B cell (primary cell): Measurements from ENCODE around the gene HOTAIR. TPM values are rescaled to one million over a fixed set of nuclear protein-coding genes. Genes with fewer than 3 reads are reported as not detected.

Experiments used
- ATAC-seq: fragments of 200-7000 bp; cut with Tn5 transposase; one replicate; pipeline ENCODE4 v1.10.0; 2021; ENCODE audit warnings: low read depth, mild to moderate bottlenecking, moderate number of reproducible peaks, moderate library complexity
- CTCF ChIA-PET: fragments of 350-600 bp; sonication (Branson Sonifier 250); formaldehyde crosslinking; loops from one replicate; lab custom pipeline; 2021; ENCODE audit warnings: antibody characterized with exemption, inconsistent platforms; lab: Charles Lee
- POLR2A ChIA-PET: fragments of 350-600 bp; sonication (Branson Sonifier 250); formaldehyde crosslinking; loops from one replicate; lab custom pipeline; 2021; ENCODE audit warnings: antibody characterized with exemption; lab: Charles Lee
- DNase-seq: peaks from one replicate; pipeline ENCODE4 v3.0.0; 2013
- H2AFZ ChIP-seq: 2 replicates; pipeline ENCODE4 v1.6.1; 2012; ENCODE audit warnings: mild to moderate bottlenecking, low read depth, low read length; ENCODE audit not compliant: insufficient read depth, poor library complexity, severe bottlenecking
- H3K27ac ChIP-seq, 2 donors: 1 replicate in 1 of 2; 2 replicates in 1 of 2; pipeline ENCODE4 v1.5.1; 2012 to 2013; ENCODE audit warnings: low read length in 2 of 2, mild to moderate bottlenecking in 2 of 2, moderate library complexity in 1 of 2
- H3K27me3 ChIP-seq, 4 experiments: fragments of 200-600 bp in 1 of 4; sonication (generic) in 1 of 4; replicated peaks in 1 of 4; 1 replicate in 2 of 4; 2 replicates in 2 of 4; pipeline versions ENCODE4 v1.6.1 to v1.7.0; 2013 to 2016; ENCODE audit warnings: low read length in 3 of 4, mild to moderate bottlenecking in 2 of 4, mixed read lengths in 1 of 4, moderate library complexity in 1 of 4; ENCODE audit not compliant: insufficient read depth in 4 of 4, control insufficient read depth in 3 of 4; ENCODE audit errors: control extremely low read depth in 1 of 4
- H3K36me3 ChIP-seq, 2 experiments: replicated peaks in 1 of 2; 1 replicate in 1 of 2; 2 replicates in 1 of 2; pipeline versions ENCODE4 v1.6.1 to v1.7.1; 2013; ENCODE audit warnings: low read length in 1 of 2; ENCODE audit not compliant: insufficient read depth in 2 of 2, control insufficient read depth in 1 of 2; ENCODE audit errors: control extremely low read depth in 1 of 2, extremely low read depth in 1 of 2
- H3K4me1 ChIP-seq, 2 donors: fragments of 200-600 bp in 1 of 2; sonication (generic) in 1 of 2; 1 replicate in 1 of 2; 2 replicates in 1 of 2; pipeline versions ENCODE4 v1.5.1 to v1.6.1; 2013 to 2017; ENCODE audit warnings: low read length in 2 of 2; ENCODE audit not compliant: control insufficient read depth in 2 of 2, insufficient read depth in 2 of 2
- H3K4me2 ChIP-seq: replicated peaks from 2 replicates; pipeline ENCODE3; 2012; ENCODE audit warnings: mild to moderate bottlenecking, low read depth, low read length; ENCODE audit not compliant: poor library complexity, severe bottlenecking
- H3K4me3 ChIP-seq, 5 experiments: fragments of 200-600 bp in 1 of 5; sonication (generic) in 1 of 5; 1 replicate in 3 of 5; 2 replicates in 2 of 5; pipeline versions ENCODE4 v1.5.1 to v1.7.0; 2011 to 2016; ENCODE audit warnings: low read length in 4 of 5, mild to moderate bottlenecking in 4 of 5, low read depth in 2 of 5, control low read depth in 1 of 5, moderate library complexity in 1 of 5; ENCODE audit not compliant: insufficient read depth in 1 of 5; ENCODE audit errors: control extremely low read depth in 1 of 5, extremely low read depth in 1 of 5
- H3K79me2 ChIP-seq: fragments of 200-600 bp; sonication (generic); one replicate; pipeline ENCODE4 v1.6.0; 2016; ENCODE audit warnings: low read length; ENCODE audit not compliant: control insufficient read depth, insufficient read depth
- H3K9ac ChIP-seq: fragments of 200-600 bp; sonication (generic); 2 replicates; pipeline ENCODE4 v1.6.1; 2017; ENCODE audit warnings: mild to moderate bottlenecking, low read length, moderate library complexity
- H3K9me3 ChIP-seq, 3 donors: one replicate each; pipeline versions ENCODE4 v1.6.1 to v1.7.1; 2013; ENCODE audit warnings: low read length in 2 of 3; ENCODE audit not compliant: control insufficient read depth in 2 of 3, insufficient read depth in 1 of 3; ENCODE audit errors: control extremely low read depth in 1 of 3
- H4K20me1 ChIP-seq: 2 replicates; pipeline ENCODE4 v1.6.0; 2012; ENCODE audit warnings: mild to moderate bottlenecking, low read length; ENCODE audit not compliant: insufficient read depth, control insufficient read depth, poor library complexity, severe bottlenecking
- H3K27ac Mint-ChIP-seq: one replicate; pipeline ENCODE4 v1.8.0; 2021; ENCODE audit warnings: mixed read lengths
- H3K27me3 Mint-ChIP-seq: one replicate; pipeline ENCODE4 v1.8.0; 2021; ENCODE audit warnings: mixed read lengths
- H3K4me1 Mint-ChIP-seq: one replicate; pipeline ENCODE4 v1.8.0; 2021; ENCODE audit warnings: mixed read lengths
- H3K4me3 Mint-ChIP-seq: one replicate; pipeline ENCODE4 v1.8.0; 2021; ENCODE audit warnings: mixed read lengths
- H3K9me3 Mint-ChIP-seq: one replicate; pipeline ENCODE4 v1.8.0; 2022; ENCODE audit warnings: mixed read lengths; ENCODE audit not compliant: insufficient read depth
- EZH2 ChIP-seq: IDR thresholded peaks from 2 replicates; pipeline ENCODE4 v1.6.1; 2012; ENCODE audit warnings: borderline replicate concordance, low read depth, mild to moderate bottlenecking, moderate library complexity, low read length; ENCODE audit not compliant: insufficient read depth, poor library complexity, severe bottlenecking
- WGBS: methylation state at CpG from one replicate; pipeline ENCODE4 v1.1.5; 2013; ENCODE audit warnings: missing lambda C conversion rate; ENCODE audit not compliant: insufficient coverage; 5-methylcytosine and 5-hydroxymethylcytosine counted together
- intact Hi-C: fragments of 100-400 bp; cut with micrococcal nuclease; formaldehyde crosslinking; loops from one replicate; pipeline ENCODE4 v1.10.0; 2022
- polyA plus RNA-seq: library from polyadenylated mRNA; depleted of rRNA; stranded (reverse); fragments of >200 nt; gene quantifications from 2 replicates; pipeline ENCODE4 v1.2.3, GENCODE V29; 2012
- total RNA-seq, 2 donors: library from RNA; stranded (reverse); fragments of 120-200 nt in 1 of 2; gene quantifications; 1 replicate in 1 of 2; 2 replicates in 1 of 2; pipeline versions ENCODE4 v1.2.3 to v1.2.4, GENCODE V29; 2013 to 2022
- TF ChIP-seq, protein P1 (sequence below): fragments of 200-600 bp; IDR thresholded peaks from one replicate; pipeline ENCODE4 v1.8.0; 2022; ENCODE audit warnings: antibody characterized with exemption, mild to moderate bottlenecking

HOTAIR gene
- total and polyA plus RNA-seq, 2 donors (not counting 1 experiment from before 2014, with no cell fraction given), result not detected

DNA sequence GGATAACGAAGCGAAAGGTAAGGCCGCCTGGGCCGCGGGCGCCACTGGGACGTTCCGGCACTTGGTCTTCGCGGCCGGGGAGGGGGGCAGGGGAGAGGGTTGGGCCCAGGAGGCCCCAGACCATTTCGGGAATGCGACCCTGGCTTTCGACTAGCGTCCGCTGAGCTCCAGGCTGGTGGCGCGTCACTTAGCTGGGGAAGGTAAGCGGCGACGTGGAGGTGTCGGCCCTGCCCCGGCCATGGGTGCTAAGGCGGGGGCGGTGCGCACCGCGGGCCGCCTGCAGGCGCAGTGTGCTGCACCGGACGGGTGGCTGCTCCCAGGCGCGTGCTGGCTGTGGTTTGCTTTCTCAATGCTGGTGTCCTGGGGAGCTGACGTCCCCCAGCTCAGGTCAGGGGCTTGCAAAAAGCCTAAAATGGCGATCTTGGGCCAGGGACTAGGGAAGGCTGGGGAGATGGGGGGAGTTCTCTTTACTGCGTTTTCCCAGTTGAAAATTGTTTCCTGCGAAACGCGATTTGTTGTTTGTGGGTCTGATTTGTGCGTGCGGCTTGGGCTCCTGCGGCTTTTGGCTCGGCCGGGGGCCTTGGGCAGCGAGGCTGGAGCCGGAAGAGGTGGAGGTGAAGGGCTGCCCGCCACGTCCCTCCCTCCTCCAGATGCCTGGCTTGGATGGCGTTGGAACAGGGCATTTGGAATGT lies 11.4 kb upstream of the HOTAIR start:
- peak overlapping the region; percentile 15 for H3K27ac Mint-ChIP-seq
- POLR2A ChIA-PET, result no interaction called here

DNA sequence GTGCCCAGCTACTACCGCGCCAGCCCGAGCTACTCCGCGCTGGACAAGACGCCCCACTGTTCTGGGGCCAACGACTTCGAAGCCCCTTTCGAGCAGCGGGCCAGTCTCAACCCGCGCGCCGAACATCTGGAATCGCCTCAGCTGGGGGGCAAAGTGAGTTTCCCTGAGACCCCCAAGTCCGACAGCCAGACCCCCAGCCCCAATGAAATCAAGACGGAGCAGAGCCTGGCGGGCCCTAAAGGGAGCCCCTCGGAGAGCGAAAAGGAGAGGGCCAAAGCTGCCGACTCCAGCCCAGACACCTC lies 10.9 kb upstream of the HOTAIR start:
- H3K79me2 ChIP-seq, result no peaks in the 10 kb centered on the region
- intact Hi-C loops, result loop anchor here (5.0 kb wide), 1 partner anchor 43 kb away; no protein-coding TSS in a partner anchor
- peak; percentile 45 for DNase-seq
- H3K4me3 ChIP-seq, result no peak overlapping the region
- peak overlapping the region; percentile 24 for H2AFZ ChIP-seq
- H3K27me3 ChIP-seq, result peaks cover 0 to 98% (median 92%) of the 10 kb centered on the region in 4 experiments
- H3K4me1 ChIP-seq, result peaks cover 30 to 42% of the 10 kb centered on the region in 2 donors
- Mint-ChIP-seq H3K4me3 (peak overlapping the region; percentile 47), H3K27ac (peak overlapping the region; percentile 56), H3K9me3 (no peaks in the 10 kb centered on the region), H3K4me1 (peaks cover 27% of the 10 kb centered on the region), H3K27me3 (peaks cover 87% of the 10 kb centered on the region)
- H3K9me3 ChIP-seq, result peaks cover 0 to 73% (median 12%) of the 10 kb centered on the region in 3 donors
- peak overlapping the region; percentile 56 for H3K4me2 ChIP-seq
- no peaks in the 10 kb centered on the region for H4K20me1 ChIP-seq
- ATAC-seq, result no peak
- 19% methylated on average over 21 of the region's 21 CpGs for WGBS
- ChIA-PET POLR2A (no interaction called here), CTCF (interaction anchor here (0.6 to 1.4 kb wide), 2 partner anchors 47 to 267 kb away, joined by 4 to 6 read pairs; partner anchors contain the start of gene HOXC5)
- H3K9ac ChIP-seq, result no peak overlapping the region
- TF ChIP-seq, protein P1, sequence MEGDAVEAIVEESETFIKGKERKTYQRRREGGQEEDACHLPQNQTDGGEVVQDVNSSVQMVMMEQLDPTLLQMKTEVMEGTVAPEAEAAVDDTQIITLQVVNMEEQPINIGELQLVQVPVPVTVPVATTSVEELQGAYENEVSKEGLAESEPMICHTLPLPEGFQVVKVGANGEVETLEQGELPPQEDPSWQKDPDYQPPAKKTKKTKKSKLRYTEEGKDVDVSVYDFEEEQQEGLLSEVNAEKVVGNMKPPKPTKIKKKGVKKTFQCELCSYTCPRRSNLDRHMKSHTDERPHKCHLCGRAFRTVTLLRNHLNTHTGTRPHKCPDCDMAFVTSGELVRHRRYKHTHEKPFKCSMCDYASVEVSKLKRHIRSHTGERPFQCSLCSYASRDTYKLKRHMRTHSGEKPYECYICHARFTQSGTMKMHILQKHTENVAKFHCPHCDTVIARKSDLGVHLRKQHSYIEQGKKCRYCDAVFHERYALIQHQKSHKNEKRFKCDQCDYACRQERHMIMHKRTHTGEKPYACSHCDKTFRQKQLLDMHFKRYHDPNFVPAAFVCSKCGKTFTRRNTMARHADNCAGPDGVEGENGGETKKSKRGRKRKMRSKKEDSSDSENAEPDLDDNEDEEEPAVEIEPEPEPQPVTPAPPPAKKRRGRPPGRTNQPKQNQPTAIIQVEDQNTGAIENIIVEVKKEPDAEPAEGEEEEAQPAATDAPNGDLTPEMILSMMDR, result no peak
- TF ChIP-seq EZH2, result no peak
- H3K27ac ChIP-seq, result no peak overlapping the region
- no peaks in the 10 kb centered on the region for H3K36me3 ChIP-seq

More for the DNA sequence above, 11.4 kb upstream of the HOTAIR start:
- H3K4me2 ChIP-seq, result peak overlapping the region; percentile 56
- Mint-ChIP-seq H3K4me3 (peak overlapping the region; percentile 39), H3K4me1 (peaks cover 29% of the 10 kb centered on the region), H3K27me3 (peaks cover 87% of the 10 kb centered on the region), H3K9me3 (no peaks in the 10 kb centered on the region)
- H3K27ac ChIP-seq, result no peak overlapping the region
- no peak overlapping the region for H3K4me3 ChIP-seq
- no peaks in the 10 kb centered on the region for H4K20me1 ChIP-seq
- no peaks in the 10 kb centered on the region for H3K79me2 ChIP-seq
- ATAC-seq (no peak), DNase-seq (peak; percentile 52)
- H2AFZ ChIP-seq, result peak overlapping the region; percentile 24
- WGBS, result 4% methylated on average over 47 of the region's 50 CpGs
- peaks cover 30 to 46% of the 10 kb centered on the region in 2 donors for H3K4me1 ChIP-seq
- intact Hi-C loops, result loop anchor here (5.0 kb wide), 1 partner anchor 44 kb away; no protein-coding TSS in a partner anchor
- peaks cover 0 to 73% (median 12%) of the 10 kb centered on the region in 3 donors for H3K9me3 ChIP-seq
- peaks cover 0 to 98% (median 92%) of the 10 kb centered on the region in 4 experiments for H3K27me3 ChIP-seq
- CTCF ChIA-PET, result interaction anchor here (0.6 to 1.4 kb wide), 2 partner anchors 46 to 267 kb away, joined by 4 to 6 read pairs; partner anchors contain the start of gene HOXC5
- H3K36me3 ChIP-seq, result no peaks in the 10 kb centered on the region
- H3K9ac ChIP-seq, result no peak overlapping the region
- TF ChIP-seq EZH2, result no peak
